A549 (cell line): ENCODE data around the gene RAB5IF. TPM values are rescaled to one million over a fixed set of nuclear protein-coding genes. Genes with fewer than 3 reads are reported as not detected.
"Not testable (repeated sequence)": the region's sequence is repeated elsewhere in the genome, so short reads cannot be mapped to it uniquely, and the experiment has no call there.

Experiments
- ATAC-seq, 2 experiments: fragments of 200-7000 bp in 1 of 2; fragments of >200 bp in 1 of 2; cut with Nextera tagmentation in 1 of 2; cut with Tn5 transposase in 1 of 2; 3 replicates each; pipeline versions ENCODE4 v1.8.0 to v1.9.1; 2018 to 2020; ENCODE audit warnings: mild to moderate bottlenecking in 1 of 2, moderate library complexity in 1 of 2
- CTCF ChIA-PET: fragments of 300-600 bp; sonication (Branson Sonifier 250); formaldehyde crosslinking; extraction: SDS; loops from one replicate; lab custom pipeline; 2021; ENCODE audit warnings: antibody characterized with exemption, inconsistent platforms; lab: Yijun Ruan, JAX
- POLR2A ChIA-PET: fragments of 350-600 bp; formaldehyde crosslinking; extraction: SDS; loops from one replicate; lab custom pipeline; 2021; ENCODE audit warnings: antibody characterized with exemption, inconsistent platforms; lab: Yijun Ruan, JAX
- DNase-seq, 2 experiments: peaks; one replicate each; pipeline versions ENCODE4 v3.0.0 to v3.0.0-alpha.2; 2011 to 2016; ENCODE audit warnings: low read depth in 1 of 2, low spot score in 1 of 2
- FAIRE-seq: peaks from 2 replicates; lab custom pipeline; 2011; peaks lifted over from hg19 to GRCh38; lab: Jason Lieb, UNC
- H3K27ac ChIP-seq, 2 experiments: fragments of >200 bp; sonication (Bioruptor Twin); formaldehyde crosslinking; 3 replicates each; pipeline ENCODE4 v1.5.1; 2016 to 2017
- H3K4me1 ChIP-seq: fragments of >200 bp; sonication (Bioruptor Twin); formaldehyde crosslinking; 3 replicates; pipeline ENCODE4 v1.6.1; 2016
- H3K4me2 ChIP-seq: fragments of >200 bp; sonication (Bioruptor Twin); formaldehyde crosslinking; 3 replicates; pipeline ENCODE4 v1.6.1; 2016
- H3K4me3 ChIP-seq: fragments of >200 bp; sonication (Bioruptor Twin); formaldehyde crosslinking; 3 replicates; pipeline ENCODE4 v1.5.1; 2016
- H3K9me3 ChIP-seq: fragments of >200 bp; sonication (Bioruptor Twin); formaldehyde crosslinking; 3 replicates; pipeline ENCODE4 v1.6.1; 2016
- CEBPB ChIP-seq, 2 experiments: fragments of >200 bp in 1 of 2; sonication (Bioruptor Twin) in 1 of 2; formaldehyde crosslinking in 1 of 2; IDR thresholded peaks; 2 replicates each; pipeline ENCODE4 v1.6.1; 2012 to 2016
- CHD2 ChIP-seq: fragments of 150-350 bp; IDR thresholded peaks from 2 replicates; pipeline ENCODE4 v1.6.1; 2014; ENCODE audit warnings: low read length; ENCODE audit not compliant: partially characterized antibody
- EHF ChIP-seq: fragments of 250-450 bp; sonication (Bioruptor Pico); IDR thresholded peaks from 2 replicates; pipeline ENCODE4 v1.5.0; 2020; ENCODE audit warnings: mild to moderate bottlenecking
- EP300 ChIP-seq, 2 experiments: fragments of >200 bp; sonication (Bioruptor Twin); formaldehyde crosslinking; IDR thresholded peaks; 2 replicates in 1 of 2; 3 replicates in 1 of 2; pipeline ENCODE4 v1.6.1; 2016 to 2017
- GATA3 ChIP-seq: IDR thresholded peaks from 2 replicates; pipeline ENCODE4 v1.6.1; 2012; ENCODE audit warnings: borderline replicate concordance
- HEYL ChIP-seq: fragments of 250-450 bp; sonication (Bioruptor Pico); IDR thresholded peaks from 2 replicates; pipeline ENCODE4 v1.8.0; 2021; ENCODE audit warnings: mild to moderate bottlenecking, moderate library complexity
- HOXB5 ChIP-seq: fragments of 250-450 bp; sonication (Bioruptor Pico); IDR thresholded peaks from 2 replicates; pipeline ENCODE4 v1.5.0; 2020; ENCODE audit warnings: mild to moderate bottlenecking, moderate library complexity
- JUN ChIP-seq, 2 experiments: fragments of >200 bp; sonication (Bioruptor Twin); formaldehyde crosslinking; IDR thresholded peaks; 2 replicates in 1 of 2; 3 replicates in 1 of 2; pipeline ENCODE4 v1.6.1; 2016 to 2017
- JUNB ChIP-seq: fragments of >200 bp; sonication (Bioruptor Twin); formaldehyde crosslinking; IDR thresholded peaks from 2 replicates; pipeline ENCODE4 v1.6.1; 2016
- MYC ChIP-seq: IDR thresholded peaks from 2 replicates; pipeline ENCODE4 v1.6.1; 2012; ENCODE audit warnings: mild to moderate bottlenecking, inconsistent platforms, low read length, improper control_type of control experiment, borderline replicate concordance
- NR3C1 ChIP-seq: fragments of >200 bp; sonication (Bioruptor Twin); formaldehyde crosslinking; IDR thresholded peaks from 3 replicates; pipeline ENCODE4 v1.6.1; 2017
- POLR2AphosphoS2 ChIP-seq: conservative IDR thresholded peaks from 2 replicates; pipeline ENCODE4 v1.6.1; 2012; ENCODE audit warnings: low read length, improper control_type of control experiment, inconsistent platforms
- RFX5 ChIP-seq: fragments of 450-650 bp; IDR thresholded peaks from 2 replicates; pipeline ENCODE4 v1.7.1; 2014; ENCODE audit warnings: antibody characterized with exemption, mild to moderate bottlenecking, moderate library complexity
- TFCP2L1 ChIP-seq: fragments of 250-450 bp; sonication (Bioruptor Pico); IDR thresholded peaks from 2 replicates; pipeline ENCODE4 v1.5.0; 2021; ENCODE audit warnings: mild to moderate bottlenecking
- ZC3H11A ChIP-seq: fragments of 450-650 bp; IDR thresholded peaks from 2 replicates; pipeline ENCODE4 v1.6.1; 2014; ENCODE audit warnings: antibody characterized with exemption, mild to moderate bottlenecking
- ZFP36 ChIP-seq: fragments of 450-650 bp; IDR thresholded peaks from 2 replicates; pipeline ENCODE4 v1.6.1; 2014; ENCODE audit warnings: borderline replicate concordance; ENCODE audit not compliant: partially characterized antibody
- ZSCAN20 ChIP-seq: fragments of 250-450 bp; sonication (Bioruptor Pico); IDR thresholded peaks from 2 replicates; pipeline ENCODE4 v1.8.0; 2022; ENCODE audit warnings: mild to moderate bottlenecking, moderate library complexity
- WGBS: methylation state at CpG from one replicate; pipeline ENCODE4 v1.1.6; 2017; ENCODE audit errors: missing lambda C conversion rate; 5-methylcytosine and 5-hydroxymethylcytosine counted together
- polyA plus RNA-seq, 4 experiments: library from polyadenylated mRNA; depleted of rRNA in 3 of 4; stranded (reverse); fragments of >200 nt; fragmentation: RNase III in 1 of 4; extraction: RNeasy Plus Mini Kit Qiagen cat#74134 plus additional on column Dnase treatment in 1 of 4; gene quantifications; 2 replicates in 3 of 4; 3 replicates in 1 of 4; pipeline ENCODE4 v1.2.3, GENCODE V29; 2011 to 2017
- TF ChIP-seq, protein P1 (sequence below): fragments of 450-650 bp; IDR thresholded peaks from 2 replicates; pipeline ENCODE4 v1.6.1; 2014; ENCODE audit warnings: antibody characterized with exemption
- TF ChIP-seq, protein P2 (sequence below): fragments of 200-600 bp; sonication (generic); IDR thresholded peaks from 2 replicates; pipeline ENCODE4 v1.6.1; 2016; ENCODE audit warnings: antibody characterized with exemption, mild to moderate bottlenecking, moderate library complexity
- TF ChIP-seq, protein P3 (sequence below): IDR thresholded peaks from 2 replicates; pipeline ENCODE4 v1.6.1; 2012

RAB5IF gene
- polyA plus RNA-seq, 2 of the 4 experiments (the other 2 are of a cell fraction) = 246 to 345 TPM

DNA sequence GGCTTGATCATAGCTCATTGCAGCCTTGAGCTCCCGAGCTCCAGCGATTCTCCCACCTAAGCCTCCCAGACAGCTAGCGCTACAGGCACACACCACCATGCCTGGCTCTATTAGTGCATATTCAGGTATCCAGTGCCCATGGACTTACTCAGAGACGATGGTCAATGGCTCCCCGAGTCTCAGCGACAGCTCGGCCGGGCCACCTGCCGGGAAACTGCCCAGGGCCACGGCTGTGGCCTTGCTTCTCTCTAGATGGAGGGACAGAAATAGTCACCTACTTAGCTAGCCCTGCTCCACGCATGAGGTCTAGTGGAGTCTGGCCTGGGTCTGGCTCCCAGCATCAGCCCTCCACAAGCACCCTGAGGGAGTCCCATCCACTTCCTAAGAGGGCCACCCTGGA is 28.8 kb downstream of the RAB5IF start:
- no peak for FAIRE-seq
- WGBS = 81% methylated on average over 7 of the region's 11 CpGs
- no peak for TF ChIP-seq JUNB
- no peak for TF ChIP-seq ZSCAN20 (CRISPR knock-in tag)
- no peak for TF ChIP-seq CEBPB (IDR thresholded peaks at IDR 0.05)
- TF ChIP-seq MYC = no peak
- Histone ChIP-seq H3K4me3 (no peak overlapping the region), H3K27ac (no peak overlapping the region), H3K9me3 (no peaks in the 10 kb centered on the region), H3K4me1 (no peaks in the 10 kb centered on the region), H3K4me2 (no peak overlapping the region)
- no peak; a peak in 1 of 6 replicates for ATAC-seq
- ChIA-PET POLR2A (no interaction called here), CTCF (no interaction called here)
- no peak for DNase-seq

DNA sequence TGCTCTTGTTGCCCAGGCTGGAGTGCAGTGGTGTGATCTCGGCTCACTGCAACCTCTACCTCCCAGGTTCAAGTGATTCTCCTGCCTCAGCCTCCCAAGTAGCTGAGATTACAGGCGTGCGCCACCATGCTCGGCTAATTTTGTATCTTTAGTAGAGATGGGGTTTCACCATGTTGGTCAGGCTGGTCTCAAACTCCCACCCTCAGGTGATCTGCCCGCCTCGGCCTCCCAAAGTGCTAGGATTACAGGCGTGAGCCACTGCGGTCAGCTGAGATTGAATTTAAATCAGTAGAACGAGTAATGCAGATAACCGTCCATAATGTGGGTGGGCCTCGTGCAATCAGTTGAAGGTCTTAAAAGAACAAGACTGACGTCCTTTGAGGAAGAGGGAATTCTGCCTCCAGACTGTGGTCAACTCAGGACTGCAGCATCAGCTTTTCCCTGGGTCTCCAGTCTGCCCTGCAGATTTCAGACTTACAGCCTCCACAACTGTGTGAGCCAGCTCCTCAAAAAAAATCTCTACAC is 33.4 kb downstream of the RAB5IF start:
- DNase-seq, ATAC-seq, FAIRE-seq, H3K27ac ChIP-seq, H3K4me2 ChIP-seq, H3K4me3 ChIP-seq, POLR2A ChIA-PET, CTCF ChIA-PET, H3K9me3 ChIP-seq: not testable (repeated sequence)
- H3K4me1 ChIP-seq = peaks cover 12% of the 10 kb centered on the region
- 88% methylated on average over 12 of the region's 12 CpGs for WGBS

DNA sequence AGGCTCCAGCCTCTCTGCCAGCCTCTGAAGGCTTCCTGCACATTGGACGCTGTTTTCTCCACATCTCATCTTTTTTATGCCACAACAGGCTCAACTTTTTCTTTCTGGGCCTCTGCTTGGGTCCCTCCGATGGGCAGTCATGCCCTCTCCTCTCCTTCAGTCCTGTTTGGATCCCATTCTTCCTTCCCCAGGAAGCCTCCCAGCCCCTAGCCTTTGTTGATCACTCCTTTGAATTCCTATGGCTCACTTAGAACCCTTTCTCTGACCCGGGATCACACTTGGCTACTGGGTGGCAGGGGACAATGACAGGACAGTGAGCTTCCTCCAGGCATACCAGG is 35.9 kb downstream of the RAB5IF start:
- POLR2A ChIA-PET = no interaction called here
- Histone ChIP-seq H3K4me2 (no peak overlapping the region), H3K27ac (0 out of 6 replicates have a peak overlapping the region, but pooled peaks of 1 of the 2 experiments have one; percentile 11), H3K9me3 (no peaks in the 10 kb centered on the region)
- FAIRE-seq = no peak
- TF ChIP-seq, protein P1, sequence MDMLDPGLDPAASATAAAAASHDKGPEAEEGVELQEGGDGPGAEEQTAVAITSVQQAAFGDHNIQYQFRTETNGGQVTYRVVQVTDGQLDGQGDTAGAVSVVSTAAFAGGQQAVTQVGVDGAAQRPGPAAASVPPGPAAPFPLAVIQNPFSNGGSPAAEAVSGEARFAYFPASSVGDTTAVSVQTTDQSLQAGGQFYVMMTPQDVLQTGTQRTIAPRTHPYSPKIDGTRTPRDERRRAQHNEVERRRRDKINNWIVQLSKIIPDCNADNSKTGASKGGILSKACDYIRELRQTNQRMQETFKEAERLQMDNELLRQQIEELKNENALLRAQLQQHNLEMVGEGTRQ = no peak
- TF ChIP-seq, all 56 proteins: peak for 0
- Histone ChIP-seq H3K4me3 (no peak overlapping the region), H3K4me1 (peaks cover 12% of the 10 kb centered on the region)
- DNase-seq (no peak), ATAC-seq (no peak)
- CTCF ChIA-PET = no interaction called here
- 95% methylated on average over 3 of the region's 3 CpGs for WGBS

DNA sequence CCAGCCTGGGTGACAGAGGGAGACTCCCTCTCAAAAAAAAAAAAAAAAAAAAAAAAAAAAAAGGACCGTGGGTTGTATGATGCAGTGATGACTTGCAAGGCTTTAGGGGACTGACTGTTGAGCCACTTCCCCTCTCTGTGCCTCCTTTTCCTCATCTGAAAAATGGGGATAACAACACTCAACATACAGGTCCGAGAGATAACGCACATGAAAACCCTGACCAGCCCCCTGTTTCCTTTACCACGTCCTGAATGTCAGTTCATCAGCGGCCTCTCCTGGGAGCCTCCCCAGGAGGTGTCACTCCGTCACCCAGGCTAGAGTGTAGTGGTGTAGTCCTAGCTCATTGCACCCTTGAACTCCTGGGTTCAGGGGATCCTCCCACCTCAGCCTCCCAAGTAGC is 36.6 kb downstream of the RAB5IF start:
- ATAC-seq (no peak), FAIRE-seq (no peak), DNase-seq (no peak)
- peak overlapping the region; percentile 66 to 72 for H3K27ac ChIP-seq
- POLR2A ChIA-PET = no interaction called here
- TF ChIP-seq CEBPB (IDR thresholded peaks at IDR 0.05) = no peak
- no peak for TF ChIP-seq JUN (IDR thresholded peaks at IDR 0.05)
- no peak for TF ChIP-seq NR3C1
- no peak for TF ChIP-seq EHF (CRISPR knock-in tag)
- TF ChIP-seq CHD2 = no peak
- TF ChIP-seq ZFP36 = no peak
- TF ChIP-seq, protein P2, sequence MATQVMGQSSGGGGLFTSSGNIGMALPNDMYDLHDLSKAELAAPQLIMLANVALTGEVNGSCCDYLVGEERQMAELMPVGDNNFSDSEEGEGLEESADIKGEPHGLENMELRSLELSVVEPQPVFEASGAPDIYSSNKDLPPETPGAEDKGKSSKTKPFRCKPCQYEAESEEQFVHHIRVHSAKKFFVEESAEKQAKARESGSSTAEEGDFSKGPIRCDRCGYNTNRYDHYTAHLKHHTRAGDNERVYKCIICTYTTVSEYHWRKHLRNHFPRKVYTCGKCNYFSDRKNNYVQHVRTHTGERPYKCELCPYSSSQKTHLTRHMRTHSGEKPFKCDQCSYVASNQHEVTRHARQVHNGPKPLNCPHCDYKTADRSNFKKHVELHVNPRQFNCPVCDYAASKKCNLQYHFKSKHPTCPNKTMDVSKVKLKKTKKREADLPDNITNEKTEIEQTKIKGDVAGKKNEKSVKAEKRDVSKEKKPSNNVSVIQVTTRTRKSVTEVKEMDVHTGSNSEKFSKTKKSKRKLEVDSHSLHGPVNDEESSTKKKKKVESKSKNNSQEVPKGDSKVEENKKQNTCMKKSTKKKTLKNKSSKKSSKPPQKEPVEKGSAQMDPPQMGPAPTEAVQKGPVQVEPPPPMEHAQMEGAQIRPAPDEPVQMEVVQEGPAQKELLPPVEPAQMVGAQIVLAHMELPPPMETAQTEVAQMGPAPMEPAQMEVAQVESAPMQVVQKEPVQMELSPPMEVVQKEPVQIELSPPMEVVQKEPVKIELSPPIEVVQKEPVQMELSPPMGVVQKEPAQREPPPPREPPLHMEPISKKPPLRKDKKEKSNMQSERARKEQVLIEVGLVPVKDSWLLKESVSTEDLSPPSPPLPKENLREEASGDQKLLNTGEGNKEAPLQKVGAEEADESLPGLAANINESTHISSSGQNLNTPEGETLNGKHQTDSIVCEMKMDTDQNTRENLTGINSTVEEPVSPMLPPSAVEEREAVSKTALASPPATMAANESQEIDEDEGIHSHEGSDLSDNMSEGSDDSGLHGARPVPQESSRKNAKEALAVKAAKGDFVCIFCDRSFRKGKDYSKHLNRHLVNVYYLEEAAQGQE = no peak
- no peak for TF ChIP-seq HEYL
- TF ChIP-seq TFCP2L1 = no peak
- TF ChIP-seq ZC3H11A = no peak
- no peak for TF ChIP-seq POLR2AphosphoS2
- no peak for TF ChIP-seq MYC
- TF ChIP-seq GATA3 = no peak
- TF ChIP-seq RFX5 = no peak
- TF ChIP-seq, protein P3, sequence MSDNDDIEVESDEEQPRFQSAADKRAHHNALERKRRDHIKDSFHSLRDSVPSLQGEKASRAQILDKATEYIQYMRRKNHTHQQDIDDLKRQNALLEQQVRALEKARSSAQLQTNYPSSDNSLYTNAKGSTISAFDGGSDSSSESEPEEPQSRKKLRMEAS = no peak
- TF ChIP-seq EP300 (IDR thresholded peaks at IDR 0.05) = no peak
- TF ChIP-seq HOXB5 = no peak
- H3K9me3 ChIP-seq = no peaks in the 10 kb centered on the region
- 92% methylated on average over 6 of the region's 6 CpGs for WGBS
- H3K4me2 ChIP-seq = peak overlapping the region; percentile 67; the same call in 1 of the 3 replicates
- peaks cover 12% of the 10 kb centered on the region for H3K4me1 ChIP-seq
- H3K4me3 ChIP-seq = no peak overlapping the region
- CTCF ChIA-PET = no interaction called here
